A549 (cell line): ENCODE data around the gene RPRD1A. TPM values are rescaled to one million over a fixed set of nuclear protein-coding genes. Genes with fewer than 3 reads are reported as not detected.

Source experiments
- ATAC-seq, 2 experiments: fragments of 200-7000 bp in 1 of 2; fragments of >200 bp in 1 of 2; cut with Nextera tagmentation in 1 of 2; cut with Tn5 transposase in 1 of 2; 3 replicates each; pipeline versions ENCODE4 v1.8.0 to v1.9.1; 2018 to 2020; ENCODE audit warnings: mild to moderate bottlenecking in 1 of 2, moderate library complexity in 1 of 2
- CTCF ChIA-PET: fragments of 300-600 bp; sonication (Branson Sonifier 250); formaldehyde crosslinking; extraction: SDS; loops from one replicate; lab custom pipeline; 2021; ENCODE audit warnings: antibody characterized with exemption, inconsistent platforms; lab: Yijun Ruan, JAX
- POLR2A ChIA-PET: fragments of 350-600 bp; formaldehyde crosslinking; extraction: SDS; loops from one replicate; lab custom pipeline; 2021; ENCODE audit warnings: antibody characterized with exemption, inconsistent platforms; lab: Yijun Ruan, JAX
- DNase-seq, 2 experiments: peaks; one replicate each; pipeline versions ENCODE4 v3.0.0 to v3.0.0-alpha.2; 2011 to 2016; ENCODE audit warnings: low read depth in 1 of 2, low spot score in 1 of 2
- FAIRE-seq: peaks from 2 replicates; lab custom pipeline; 2011; peaks lifted over from hg19 to GRCh38; lab: Jason Lieb, UNC
- H3K27ac ChIP-seq, 2 experiments: fragments of >200 bp; sonication (Bioruptor Twin); formaldehyde crosslinking; 3 replicates each; pipeline ENCODE4 v1.5.1; 2016 to 2017
- H3K4me1 ChIP-seq: fragments of >200 bp; sonication (Bioruptor Twin); formaldehyde crosslinking; 3 replicates; pipeline ENCODE4 v1.6.1; 2016
- H3K4me2 ChIP-seq: fragments of >200 bp; sonication (Bioruptor Twin); formaldehyde crosslinking; 3 replicates; pipeline ENCODE4 v1.6.1; 2016
- H3K4me3 ChIP-seq: fragments of >200 bp; sonication (Bioruptor Twin); formaldehyde crosslinking; 3 replicates; pipeline ENCODE4 v1.5.1; 2016
- H3K9me3 ChIP-seq: fragments of >200 bp; sonication (Bioruptor Twin); formaldehyde crosslinking; 3 replicates; pipeline ENCODE4 v1.6.1; 2016
- CBX2 ChIP-seq: fragments of 200-600 bp; sonication (generic); IDR thresholded peaks from 2 replicates; pipeline ENCODE4 v1.6.1; 2016; ENCODE audit warnings: low read depth, mild to moderate bottlenecking, borderline replicate concordance
- CHD4 ChIP-seq: fragments of 200-600 bp; sonication (generic); IDR thresholded peaks from 2 replicates; pipeline ENCODE4 v1.6.1; 2016; ENCODE audit warnings: antibody characterized with exemption, mild to moderate bottlenecking, borderline replicate concordance
- EHF ChIP-seq: fragments of 250-450 bp; sonication (Bioruptor Pico); IDR thresholded peaks from 2 replicates; pipeline ENCODE4 v1.5.0; 2020; ENCODE audit warnings: mild to moderate bottlenecking
- EHMT2 ChIP-seq: fragments of 200-600 bp; sonication (generic); IDR thresholded peaks from 2 replicates; pipeline ENCODE4 v1.6.1; 2016; ENCODE audit warnings: antibody characterized with exemption, low read depth, mild to moderate bottlenecking, moderate library complexity
- ESRRA ChIP-seq: fragments of 150-350 bp; IDR thresholded peaks from 2 replicates; pipeline ENCODE4 v1.6.1; 2014; ENCODE audit warnings: mild to moderate bottlenecking, low read length, borderline replicate concordance
- FOSB ChIP-seq: fragments of 250-450 bp; sonication (Bioruptor Pico); IDR thresholded peaks from 2 replicates; pipeline ENCODE4 v1.5.0; 2020; ENCODE audit warnings: mild to moderate bottlenecking, moderate library complexity
- FOXS1 ChIP-seq: fragments of 250-450 bp; sonication (Bioruptor Pico); IDR thresholded peaks from 2 replicates; pipeline ENCODE4 v1.5.0; 2020; ENCODE audit warnings: mild to moderate bottlenecking, moderate library complexity
- HDAC2 ChIP-seq: fragments of 200-600 bp; sonication (generic); IDR thresholded peaks from 2 replicates; pipeline ENCODE4 v1.6.1; 2016
- HEYL ChIP-seq: fragments of 250-450 bp; sonication (Bioruptor Pico); IDR thresholded peaks from 2 replicates; pipeline ENCODE4 v1.8.0; 2021; ENCODE audit warnings: mild to moderate bottlenecking, moderate library complexity
- HOXA7 ChIP-seq: fragments of 250-450 bp; sonication (Bioruptor Pico); IDR thresholded peaks from 2 replicates; pipeline ENCODE4 v1.5.0; 2020; ENCODE audit warnings: mild to moderate bottlenecking, moderate library complexity
- HOXB5 ChIP-seq: fragments of 250-450 bp; sonication (Bioruptor Pico); IDR thresholded peaks from 2 replicates; pipeline ENCODE4 v1.5.0; 2020; ENCODE audit warnings: mild to moderate bottlenecking, moderate library complexity
- JUN ChIP-seq, 2 experiments: fragments of >200 bp; sonication (Bioruptor Twin); formaldehyde crosslinking; IDR thresholded peaks; 2 replicates in 1 of 2; 3 replicates in 1 of 2; pipeline ENCODE4 v1.6.1; 2016 to 2017
- MYC ChIP-seq: IDR thresholded peaks from 2 replicates; pipeline ENCODE4 v1.6.1; 2012; ENCODE audit warnings: mild to moderate bottlenecking, inconsistent platforms, low read length, improper control_type of control experiment, borderline replicate concordance
- NPAS2 ChIP-seq: fragments of 250-450 bp; sonication (Bioruptor Pico); IDR thresholded peaks from 2 replicates; pipeline ENCODE4 v1.8.0; 2022; ENCODE audit warnings: mild to moderate bottlenecking, moderate library complexity, borderline replicate concordance
- RAD21 ChIP-seq, 2 experiments: fragments of >200 bp in 1 of 2; sonication (Bioruptor Twin) in 1 of 2; formaldehyde crosslinking in 1 of 2; IDR thresholded peaks in 1 of 2; conservative IDR thresholded peaks in 1 of 2; 2 replicates in 1 of 2; 3 replicates in 1 of 2; pipeline ENCODE4 v1.6.1; 2012 to 2018; ENCODE audit warnings: inconsistent platforms in 1 of 2
- RARB ChIP-seq: fragments of 250-450 bp; sonication (Bioruptor Pico); IDR thresholded peaks from 2 replicates; pipeline ENCODE4 v1.8.0; 2021; ENCODE audit warnings: mild to moderate bottlenecking, moderate library complexity
- RCOR1 ChIP-seq: fragments of 150-350 bp; IDR thresholded peaks from 2 replicates; pipeline ENCODE4 v1.6.1; 2014; ENCODE audit warnings: antibody characterized with exemption, low read length, low read depth
- RFX5 ChIP-seq: fragments of 450-650 bp; IDR thresholded peaks from 2 replicates; pipeline ENCODE4 v1.7.1; 2014; ENCODE audit warnings: antibody characterized with exemption, mild to moderate bottlenecking, moderate library complexity
- RNF2 ChIP-seq: fragments of 200-600 bp; sonication (generic); IDR thresholded peaks from 2 replicates; pipeline ENCODE4 v1.6.1; 2016; ENCODE audit warnings: low read depth, mild to moderate bottlenecking, antibody characterized with exemption, moderate library complexity, borderline replicate concordance
- SMC3 ChIP-seq: fragments of >200 bp; sonication (Bioruptor Twin); formaldehyde crosslinking; IDR thresholded peaks from 3 replicates; pipeline ENCODE4 v1.6.1; 2018; ENCODE audit warnings: inconsistent platforms
- SREBF2 ChIP-seq: fragments of 450-650 bp; IDR thresholded peaks from 2 replicates; pipeline ENCODE4 v1.6.1; 2014; ENCODE audit warnings: mild to moderate bottlenecking, moderate library complexity
- TP53 ChIP-seq: fragments of 250-450 bp; sonication (Bioruptor Pico); IDR thresholded peaks from 2 replicates; pipeline ENCODE4 v1.5.0; 2021; ENCODE audit warnings: mild to moderate bottlenecking, moderate library complexity
- ZC3H11A ChIP-seq: fragments of 450-650 bp; IDR thresholded peaks from 2 replicates; pipeline ENCODE4 v1.6.1; 2014; ENCODE audit warnings: antibody characterized with exemption, mild to moderate bottlenecking
- ZNF302 ChIP-seq: fragments of 250-450 bp; sonication (Bioruptor Pico); IDR thresholded peaks from 2 replicates; pipeline ENCODE4 v1.9.0; 2021; ENCODE audit warnings: inconsistent platforms, mild to moderate bottlenecking, moderate library complexity
- ZSCAN20 ChIP-seq: fragments of 250-450 bp; sonication (Bioruptor Pico); IDR thresholded peaks from 2 replicates; pipeline ENCODE4 v1.8.0; 2022; ENCODE audit warnings: mild to moderate bottlenecking, moderate library complexity
- WGBS: methylation state at CpG from one replicate; pipeline ENCODE4 v1.1.6; 2017; ENCODE audit errors: missing lambda C conversion rate; 5-methylcytosine and 5-hydroxymethylcytosine counted together
- polyA plus RNA-seq, 4 experiments: library from polyadenylated mRNA; depleted of rRNA in 3 of 4; stranded (reverse); fragments of >200 nt; fragmentation: RNase III in 1 of 4; extraction: RNeasy Plus Mini Kit Qiagen cat#74134 plus additional on column Dnase treatment in 1 of 4; gene quantifications; 2 replicates in 3 of 4; 3 replicates in 1 of 4; pipeline ENCODE4 v1.2.3, GENCODE V29; 2011 to 2017
- TF ChIP-seq, protein P1 (sequence below): fragments of >200 bp; sonication (Bioruptor Twin); formaldehyde crosslinking; IDR thresholded peaks from 3 replicates; pipeline ENCODE4 v1.6.1; 2016
- TF ChIP-seq, protein P2 (sequence below): fragments of 450-650 bp; IDR thresholded peaks from 2 replicates; pipeline ENCODE4 v1.6.1; 2014; ENCODE audit warnings: antibody characterized with exemption
- TF ChIP-seq, protein P3 (sequence below): fragments of 250-450 bp; sonication (Bioruptor Pico); IDR thresholded peaks from 2 replicates; pipeline ENCODE4 v1.5.0; 2020; ENCODE audit warnings: low read depth, mild to moderate bottlenecking, moderate library complexity
- TF ChIP-seq, protein P4 (sequence below): fragments of >200 bp; sonication (Bioruptor Twin); formaldehyde crosslinking; IDR thresholded peaks from 2 replicates; pipeline ENCODE4 v1.6.1; 2016
- TF ChIP-seq, protein P5 (sequence below): IDR thresholded peaks from 2 replicates; pipeline ENCODE4 v1.6.1; 2012

Gene RPRD1A
- polyA plus RNA-seq, 2 of the 4 experiments (the other 2 are of a cell fraction) = 25.8 to 58.2 TPM

DNA sequence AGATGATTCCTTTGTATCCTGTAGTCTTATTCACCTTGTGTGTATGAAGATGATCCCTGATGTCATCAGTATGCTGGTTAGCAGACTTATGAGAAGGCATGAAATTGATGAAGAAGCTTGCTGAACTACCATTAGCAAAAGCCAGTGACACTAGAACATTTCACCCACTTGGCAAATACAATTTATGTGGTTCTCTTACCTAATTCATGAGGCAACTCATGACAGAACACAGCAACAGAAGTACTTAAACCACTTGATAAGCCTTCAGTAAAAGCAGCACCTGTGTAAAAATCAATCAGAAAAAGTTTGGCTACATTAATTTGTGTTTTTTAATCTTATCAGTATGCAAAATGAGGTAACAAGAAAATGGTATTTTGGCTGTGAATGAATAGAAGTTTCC, 44.9 kb upstream of the RPRD1A start:
- CTCF ChIA-PET = no interaction called here

DNA sequence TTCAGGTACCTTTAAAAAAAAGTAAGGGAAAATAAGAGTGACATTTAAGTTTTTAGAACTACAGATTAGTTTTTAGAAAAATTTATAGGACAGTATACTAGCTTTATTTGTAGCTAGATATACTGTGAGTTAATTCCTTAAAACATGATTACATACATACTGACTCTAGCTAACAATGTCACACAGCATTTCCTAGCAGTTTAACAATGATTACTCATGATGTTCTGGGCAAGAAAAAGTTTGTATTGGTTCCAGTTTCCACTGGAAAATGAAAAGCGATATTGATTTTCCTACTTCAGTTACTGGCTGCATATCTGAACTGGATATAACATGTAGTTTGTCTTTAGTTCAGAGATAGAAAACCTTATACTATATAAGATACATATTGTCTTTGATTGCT, 42.4 kb upstream of the RPRD1A start:
- H3K9me3 ChIP-seq = no peaks in the 10 kb centered on the region
- ATAC-seq = no peak
- POLR2A ChIA-PET = no interaction called here
- DNase-seq = no peak
- H3K4me3 ChIP-seq = no peak overlapping the region
- CTCF ChIA-PET = no interaction called here
- TF ChIP-seq RAD21 (conservative IDR thresholded peaks at IDR 0.05 in 1 of 2, IDR thresholded peaks at IDR 0.05 in 1 of 2) (no peak), HDAC2 (no peak), MYC (no peak), EHF (no peak), RCOR1 (no peak), SMC3 (no peak), ZSCAN20 (no peak), ZNF302 (CRISPR knock-in tag) (no peak), RFX5 (no peak), ZC3H11A (no peak), NPAS2 (no peak), FOSB (CRISPR knock-in tag) (no peak)
- TF ChIP-seq, protein P1, sequence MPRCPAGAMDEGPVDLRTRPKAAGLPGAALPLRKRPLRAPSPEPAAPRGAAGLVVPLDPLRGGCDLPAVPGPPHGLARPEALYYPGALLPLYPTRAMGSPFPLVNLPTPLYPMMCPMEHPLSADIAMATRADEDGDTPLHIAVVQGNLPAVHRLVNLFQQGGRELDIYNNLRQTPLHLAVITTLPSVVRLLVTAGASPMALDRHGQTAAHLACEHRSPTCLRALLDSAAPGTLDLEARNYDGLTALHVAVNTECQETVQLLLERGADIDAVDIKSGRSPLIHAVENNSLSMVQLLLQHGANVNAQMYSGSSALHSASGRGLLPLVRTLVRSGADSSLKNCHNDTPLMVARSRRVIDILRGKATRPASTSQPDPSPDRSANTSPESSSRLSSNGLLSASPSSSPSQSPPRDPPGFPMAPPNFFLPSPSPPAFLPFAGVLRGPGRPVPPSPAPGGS = no peak
- TF ChIP-seq, protein P2, sequence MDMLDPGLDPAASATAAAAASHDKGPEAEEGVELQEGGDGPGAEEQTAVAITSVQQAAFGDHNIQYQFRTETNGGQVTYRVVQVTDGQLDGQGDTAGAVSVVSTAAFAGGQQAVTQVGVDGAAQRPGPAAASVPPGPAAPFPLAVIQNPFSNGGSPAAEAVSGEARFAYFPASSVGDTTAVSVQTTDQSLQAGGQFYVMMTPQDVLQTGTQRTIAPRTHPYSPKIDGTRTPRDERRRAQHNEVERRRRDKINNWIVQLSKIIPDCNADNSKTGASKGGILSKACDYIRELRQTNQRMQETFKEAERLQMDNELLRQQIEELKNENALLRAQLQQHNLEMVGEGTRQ = no peak
- TF ChIP-seq, protein P3, sequence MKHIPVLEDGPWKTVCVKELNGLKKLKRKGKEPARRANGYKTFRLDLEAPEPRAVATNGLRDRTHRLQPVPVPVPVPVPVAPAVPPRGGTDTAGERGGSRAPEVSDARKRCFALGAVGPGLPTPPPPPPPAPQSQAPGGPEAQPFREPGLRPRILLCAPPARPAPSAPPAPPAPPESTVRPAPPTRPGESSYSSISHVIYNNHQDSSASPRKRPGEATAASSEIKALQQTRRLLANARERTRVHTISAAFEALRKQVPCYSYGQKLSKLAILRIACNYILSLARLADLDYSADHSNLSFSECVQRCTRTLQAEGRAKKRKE (CRISPR knock-in tag) = no peak
- TF ChIP-seq, protein P4, sequence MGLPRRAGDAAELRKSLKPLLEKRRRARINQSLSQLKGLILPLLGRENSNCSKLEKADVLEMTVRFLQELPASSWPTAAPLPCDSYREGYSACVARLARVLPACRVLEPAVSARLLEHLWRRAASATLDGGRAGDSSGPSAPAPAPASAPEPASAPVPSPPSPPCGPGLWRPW = no peak
- no peak overlapping the region for H3K27ac ChIP-seq
- no peak overlapping the region for H3K4me2 ChIP-seq
- FAIRE-seq = no peak
- no peaks in the 10 kb centered on the region for H3K4me1 ChIP-seq
- 92% methylated on average over 1 of the region's 1 CpG for WGBS

More for the DNA sequence above, 44.9 kb upstream of the RPRD1A start:
- TF ChIP-seq, protein P5, sequence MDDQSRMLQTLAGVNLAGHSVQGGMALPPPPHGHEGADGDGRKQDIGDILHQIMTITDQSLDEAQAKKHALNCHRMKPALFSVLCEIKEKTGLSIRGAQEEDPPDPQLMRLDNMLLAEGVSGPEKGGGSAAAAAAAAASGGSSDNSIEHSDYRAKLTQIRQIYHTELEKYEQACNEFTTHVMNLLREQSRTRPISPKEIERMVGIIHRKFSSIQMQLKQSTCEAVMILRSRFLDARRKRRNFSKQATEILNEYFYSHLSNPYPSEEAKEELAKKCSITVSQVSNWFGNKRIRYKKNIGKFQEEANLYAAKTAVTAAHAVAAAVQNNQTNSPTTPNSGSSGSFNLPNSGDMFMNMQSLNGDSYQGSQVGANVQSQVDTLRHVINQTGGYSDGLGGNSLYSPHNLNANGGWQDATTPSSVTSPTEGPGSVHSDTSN = no peak
- no peak for TF ChIP-seq CHD4
- no peak for TF ChIP-seq JUN (IDR thresholded peaks at IDR 0.05)
- no peak for TF ChIP-seq ESRRA
- no peak for TF ChIP-seq EHMT2
- TF ChIP-seq SREBF2 = no peak
- no peak for TF ChIP-seq NPAS2
- FAIRE-seq (no peak), DNase-seq (no peak), ATAC-seq (no peak)
- no peak overlapping the region for H3K4me2 ChIP-seq
- POLR2A ChIA-PET = interaction anchor here (0.6 to 1.0 kb wide), 2 partner anchors 16 to 22 kb away, joined by 3 to 8 read pairs; no protein-coding TSS in a partner anchor
- H3K4me3 ChIP-seq = no peak overlapping the region
- H3K27ac ChIP-seq = no peak overlapping the region
- no peaks in the 10 kb centered on the region for H3K4me1 ChIP-seq
- H3K9me3 ChIP-seq = no peaks in the 10 kb centered on the region

DNA sequence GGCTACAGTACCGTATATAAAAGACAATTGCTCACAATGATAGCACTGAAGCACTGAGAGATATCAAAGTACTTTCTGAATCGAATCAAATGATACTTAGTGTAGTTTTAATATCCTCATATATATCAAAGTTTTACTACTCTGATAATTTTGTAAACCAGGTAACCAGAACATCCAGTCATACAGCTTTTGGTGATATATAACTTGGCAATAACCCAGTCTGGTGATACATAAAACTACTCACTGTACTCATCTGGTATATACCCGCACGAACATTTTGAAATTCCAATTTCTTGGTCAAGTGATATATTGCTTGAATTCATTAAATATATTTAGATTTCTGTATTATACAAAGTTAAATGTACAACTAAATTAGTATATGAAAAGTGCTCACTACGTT, 41.2 kb upstream of the RPRD1A start:
- ChIA-PET POLR2A (no interaction called here), CTCF (interaction anchor here (1.4 kb wide), 1 partner anchor 12 kb away, joined by 3 read pairs; no protein-coding TSS in a partner anchor)
- FAIRE-seq (no peak), DNase-seq (no peak), ATAC-seq (no peak)
- 92% methylated on average over 5 of the region's 5 CpGs for WGBS
- no peak overlapping the region for H3K4me3 ChIP-seq
- no peak overlapping the region for H3K27ac ChIP-seq
- no peak overlapping the region for H3K4me2 ChIP-seq
- no peaks in the 10 kb centered on the region for H3K9me3 ChIP-seq
- no peaks in the 10 kb centered on the region for H3K4me1 ChIP-seq
- TF ChIP-seq HEYL (CRISPR knock-in tag) = no peak
- TF ChIP-seq HDAC2 = no peak
- TF ChIP-seq RARB (CRISPR knock-in tag) = no peak
- TF ChIP-seq TP53 = no peak
- no peak for TF ChIP-seq FOXS1
- TF ChIP-seq, protein P3 (CRISPR knock-in tag) = no peak
- TF ChIP-seq ESRRA = no peak
- TF ChIP-seq JUN (IDR thresholded peaks at IDR 0.05) = no peak
- no peak for TF ChIP-seq HOXB5
- TF ChIP-seq RNF2 = no peak
- TF ChIP-seq HOXA7 = no peak
- TF ChIP-seq CBX2 = no peak
